HG03378 (cell line): ENCODE data around the gene MNX1.

Experiments used
- ATAC-seq: cut with Tn5 transposase; IDR thresholded peaks from one replicate; pipeline ENCODE4 v1.9.1; 2021; ENCODE audit warnings: mild to moderate bottlenecking, moderate library complexity; ENCODE audit not compliant: unreplicated experiment

MNX1 gene

DNA sequence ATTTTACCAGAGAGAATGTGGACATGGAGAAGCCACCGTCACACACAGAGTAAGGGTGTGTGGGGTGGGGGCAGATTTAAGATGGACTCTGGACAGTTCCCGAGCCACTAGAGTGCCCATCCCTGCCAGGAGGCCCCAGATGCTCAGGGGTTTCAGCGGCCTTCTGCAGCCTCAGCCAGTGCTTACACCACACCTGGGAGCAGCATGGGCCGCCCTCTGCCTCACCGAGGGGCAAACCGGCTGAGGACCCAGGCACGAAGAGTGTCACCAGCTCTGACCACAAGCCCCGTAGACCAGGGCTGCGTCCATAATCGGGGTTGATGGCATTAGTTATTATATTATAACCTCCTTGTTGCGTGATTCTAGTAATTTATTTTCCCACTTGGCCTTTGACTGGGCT, 6.7 kb upstream of the MNX1 start:
- ATAC-seq, result no peak

DNA sequence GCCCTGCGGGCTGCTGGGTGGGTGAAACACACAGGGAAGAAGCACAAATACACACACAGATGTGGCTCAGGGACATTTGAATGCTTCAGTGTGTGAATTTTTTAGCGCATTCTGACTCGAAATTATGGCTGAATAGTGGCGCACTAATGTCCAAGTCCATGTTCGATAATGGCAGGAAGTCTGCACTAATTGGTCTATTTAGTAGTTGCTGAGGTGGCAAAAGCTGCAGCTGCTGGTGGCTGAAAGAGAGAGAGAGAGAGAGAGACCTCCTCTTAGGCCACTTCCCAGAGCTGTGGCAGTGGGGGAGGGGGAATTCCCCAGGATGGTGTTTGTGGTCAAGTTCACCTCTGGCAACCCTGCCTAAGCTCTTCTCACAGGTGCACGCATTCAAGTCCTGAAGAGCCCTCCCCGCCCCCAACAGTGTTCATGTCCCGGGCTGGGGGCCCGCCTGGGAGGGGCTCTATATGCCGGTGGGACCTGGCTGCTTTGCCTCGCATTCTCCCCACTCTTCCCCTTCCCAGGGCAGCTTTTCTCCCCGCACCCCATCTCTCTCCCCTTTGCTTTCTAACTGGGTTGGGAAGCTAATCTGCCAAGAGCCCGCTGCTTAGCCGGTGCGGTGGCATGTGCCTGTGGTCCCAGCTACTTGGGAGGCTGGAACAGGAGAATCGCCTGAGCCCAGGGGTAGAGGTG, 6.0 kb upstream of the MNX1 start:
- ATAC-seq, result peak; percentile 75

DNA sequence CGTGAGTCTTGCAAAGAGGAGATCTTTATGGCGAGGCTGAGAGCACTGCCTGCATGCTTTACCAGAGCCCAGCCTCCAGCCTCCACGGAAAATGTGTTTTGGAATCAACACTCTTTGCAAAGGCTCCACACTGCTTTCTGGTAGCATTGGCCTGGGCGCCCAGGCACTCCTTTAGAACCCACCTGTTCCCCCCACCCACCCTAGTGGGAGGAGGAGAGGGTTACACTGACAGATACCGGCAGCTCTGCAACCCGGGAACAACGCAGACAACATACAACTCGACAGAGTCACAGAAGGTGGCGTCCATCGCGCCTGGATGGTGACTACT, 5.5 kb upstream of the MNX1 start:
- no peak for ATAC-seq

DNA sequence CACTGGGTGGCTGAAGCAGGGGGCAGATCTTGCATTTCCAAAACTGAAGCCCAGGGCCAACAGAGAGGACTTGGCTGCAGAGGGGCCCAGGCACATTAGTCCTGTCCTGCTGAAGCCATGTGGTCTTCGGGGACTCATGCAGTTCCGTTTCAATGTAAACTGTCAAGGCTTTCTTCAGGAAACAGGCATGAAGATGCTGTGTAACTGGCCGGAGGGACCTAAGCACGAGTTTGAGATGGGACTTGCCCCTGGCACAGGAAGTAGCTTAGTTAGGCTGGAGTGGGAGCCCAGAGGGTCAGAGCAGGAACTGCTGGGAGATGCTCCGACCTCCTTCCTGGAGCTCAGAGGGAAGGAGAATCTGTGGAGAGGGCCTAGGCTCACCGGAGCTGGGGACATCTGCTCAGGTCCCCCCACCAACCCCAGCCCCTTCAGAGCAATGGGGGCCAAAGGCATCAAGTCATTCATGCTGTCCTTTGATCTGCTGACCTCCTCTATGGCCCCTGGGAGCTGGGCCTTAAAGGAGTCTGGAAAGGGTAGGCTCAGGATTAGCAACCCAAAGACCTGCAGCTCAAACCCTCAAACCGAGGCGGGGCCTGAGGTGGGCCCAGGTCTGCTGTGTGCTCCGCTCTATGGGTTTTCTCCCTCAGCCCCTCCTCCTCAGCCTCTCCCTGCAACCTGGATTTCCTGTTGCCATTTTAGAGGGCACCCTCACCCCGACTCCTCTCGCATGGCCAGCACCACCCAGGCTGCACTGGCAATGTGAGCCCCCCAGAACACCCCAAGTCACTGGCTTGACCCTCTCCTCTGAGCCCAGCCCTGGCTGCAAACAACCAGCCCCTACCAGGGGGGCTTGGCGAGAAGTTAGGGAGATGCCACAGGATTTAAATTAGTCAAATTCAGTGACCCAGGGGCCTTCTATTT, 4.4 kb upstream of the MNX1 start:
- no peak for ATAC-seq

DNA sequence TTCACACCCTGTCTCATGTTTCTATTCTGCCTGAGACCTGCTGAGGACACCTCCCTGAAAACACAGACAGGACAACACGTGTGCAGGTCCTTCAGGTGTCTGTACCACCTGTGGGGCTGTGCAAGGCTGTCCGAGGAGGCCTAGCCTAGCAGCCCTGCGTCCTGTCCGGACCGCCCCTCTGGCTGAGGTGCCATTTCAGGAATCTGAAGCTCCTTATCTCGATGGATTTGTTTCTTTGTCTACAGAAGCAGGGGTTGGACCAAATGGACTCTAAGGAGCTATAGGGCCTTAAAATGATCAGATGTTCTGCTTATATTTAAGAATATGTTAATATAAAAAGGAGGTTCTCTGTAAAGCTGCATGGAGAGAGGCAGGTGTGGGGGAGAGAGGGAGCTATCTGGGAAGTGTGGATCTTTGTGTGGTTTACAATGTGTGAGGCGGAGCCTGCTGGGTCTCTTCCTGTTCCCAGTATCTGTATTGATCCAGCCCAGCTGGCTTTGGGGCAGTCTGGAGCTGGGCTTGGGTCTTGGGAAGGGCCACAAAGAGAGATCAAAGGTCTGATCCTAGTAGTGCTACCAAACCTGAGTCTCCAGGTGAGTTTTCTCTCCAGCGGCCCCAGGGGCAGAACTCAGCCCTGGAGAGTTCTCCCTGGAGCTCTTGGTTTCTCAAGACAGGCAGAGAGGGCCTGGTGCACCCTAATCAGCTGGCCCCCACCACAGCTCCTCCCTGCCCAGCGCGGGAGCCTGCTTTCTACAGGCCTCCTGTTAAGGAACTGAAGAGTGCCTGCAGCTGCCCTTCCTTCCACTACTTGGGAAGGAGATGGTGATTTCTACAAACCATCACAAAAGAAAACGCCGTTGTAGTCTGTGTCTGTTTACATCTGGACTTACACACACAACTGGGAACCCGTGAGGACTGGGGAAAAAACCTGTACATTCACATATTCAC, 3.4 kb upstream of the MNX1 start:
- no peak for ATAC-seq

DNA sequence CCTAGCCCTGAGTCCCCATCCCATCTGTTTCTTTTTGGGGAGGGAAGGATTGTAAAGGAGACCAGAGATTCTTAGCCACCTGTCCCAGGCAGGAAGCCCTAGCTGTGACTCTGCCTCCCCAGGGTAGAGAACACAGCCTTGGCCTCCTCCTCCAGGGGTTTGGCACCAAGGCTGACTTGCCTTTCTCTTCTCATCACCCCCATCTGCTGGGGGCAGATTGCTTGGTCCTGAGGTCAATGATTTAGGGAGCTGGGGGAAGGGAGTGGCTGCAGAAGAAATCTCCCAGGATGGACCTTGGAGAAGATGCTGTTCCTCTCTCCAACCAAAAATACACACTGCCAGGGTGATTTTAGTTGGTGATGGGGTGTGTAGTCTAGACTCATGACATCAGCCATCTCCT, 2.6 kb upstream of the MNX1 start:
- no peak for ATAC-seq

DNA sequence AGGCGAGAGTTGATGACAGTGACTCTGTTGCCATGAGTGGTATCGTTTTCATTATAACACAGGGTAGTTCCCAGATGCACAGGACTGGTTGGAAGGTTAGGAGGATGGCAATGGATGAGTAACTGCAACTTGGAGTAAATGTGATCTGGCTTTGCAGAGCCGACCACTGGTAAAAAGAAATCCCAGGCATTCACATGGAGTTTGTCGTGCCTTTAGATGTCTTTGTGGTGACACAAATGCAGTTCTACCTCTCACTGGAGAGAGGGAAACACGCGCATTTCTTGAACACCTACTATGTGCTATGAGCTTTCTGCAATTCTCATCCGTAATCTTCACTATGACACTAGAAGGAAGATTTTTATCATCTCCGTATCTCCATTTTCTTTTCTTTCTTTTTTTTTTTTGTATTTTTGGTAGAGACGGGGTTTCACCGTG, 1.7 kb upstream of the MNX1 start:
- ATAC-seq, result no peak

DNA sequence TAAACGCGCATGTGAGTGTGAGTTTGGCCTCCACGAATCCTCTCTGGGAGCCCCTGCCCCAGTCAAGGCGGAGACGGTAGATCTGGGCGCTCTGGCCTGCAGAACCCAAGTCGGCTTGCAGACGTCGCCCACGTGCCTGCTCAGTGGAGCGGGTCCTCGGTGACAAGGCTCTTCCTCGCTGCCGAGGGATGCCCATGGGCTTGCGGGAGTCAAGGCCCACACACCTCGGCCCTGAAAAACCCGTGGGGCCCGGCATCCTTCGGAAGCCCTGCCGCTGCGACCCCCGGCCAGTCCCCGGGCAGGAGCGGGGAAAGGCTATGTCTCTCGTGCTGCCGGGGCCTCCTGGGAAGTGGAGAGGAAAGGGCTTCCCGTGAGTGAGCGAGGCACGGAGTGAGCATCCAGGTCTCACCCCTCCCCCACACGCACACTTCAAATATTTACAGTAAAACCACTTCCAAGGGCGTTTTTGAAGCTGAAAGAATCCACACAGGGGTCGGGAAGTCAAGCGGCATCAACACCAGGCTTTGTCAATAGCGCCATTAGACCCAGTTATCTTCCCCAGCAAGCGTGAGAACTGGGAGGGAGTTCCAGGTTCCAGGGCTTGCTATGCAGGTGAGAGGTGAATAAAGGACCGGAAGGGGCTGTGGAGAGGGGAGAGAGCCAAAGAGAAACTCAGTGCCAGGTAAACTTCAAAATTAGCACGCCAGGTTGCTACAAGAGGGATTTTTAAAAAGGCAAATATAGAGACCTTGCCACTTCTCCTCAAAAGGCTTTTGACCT, 1.1 kb upstream of the MNX1 start:
- no peak for ATAC-seq

DNA sequence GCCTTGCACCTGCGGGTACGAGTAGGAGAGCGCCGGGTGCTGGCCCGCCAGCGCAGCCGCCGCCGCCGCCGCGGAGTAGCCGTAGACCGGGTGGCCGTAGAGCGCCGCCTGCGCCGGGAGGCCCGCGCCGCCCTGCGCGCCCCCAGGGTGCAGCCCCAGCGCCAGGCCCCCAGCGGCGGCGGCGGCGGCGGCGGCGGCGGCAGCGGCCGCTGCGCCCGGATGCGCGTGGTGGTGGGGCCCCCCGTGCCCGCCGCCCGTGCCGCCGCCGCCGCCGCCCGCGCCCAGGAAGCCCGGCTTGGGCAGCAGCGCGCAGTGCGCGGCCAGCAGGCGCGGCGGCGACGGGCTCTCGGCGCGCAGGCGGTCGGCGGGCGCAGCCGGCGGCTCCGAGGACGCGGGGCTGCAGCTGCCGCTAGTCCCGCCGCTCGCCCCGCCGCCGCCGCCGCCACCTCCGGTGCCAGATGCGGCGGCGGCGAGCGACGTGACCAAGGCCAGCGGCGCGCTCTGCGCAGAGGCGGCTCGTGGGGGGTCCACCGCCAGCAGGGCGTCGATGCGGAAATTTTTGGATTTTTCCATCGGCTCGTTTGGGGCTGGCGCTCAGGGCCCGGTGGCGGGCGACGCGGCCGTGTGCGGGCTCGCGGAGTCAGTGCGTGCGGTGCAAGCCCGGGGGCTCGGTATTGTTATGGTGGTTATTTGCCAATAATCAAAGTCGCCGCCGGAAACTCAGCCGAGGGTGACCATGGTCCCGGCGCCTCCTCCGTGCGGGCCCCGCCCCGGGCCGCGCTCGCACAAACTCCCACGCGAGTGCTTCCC, 480 bp downstream of the MNX1 start:
- ATAC-seq, result peak; percentile 29

DNA sequence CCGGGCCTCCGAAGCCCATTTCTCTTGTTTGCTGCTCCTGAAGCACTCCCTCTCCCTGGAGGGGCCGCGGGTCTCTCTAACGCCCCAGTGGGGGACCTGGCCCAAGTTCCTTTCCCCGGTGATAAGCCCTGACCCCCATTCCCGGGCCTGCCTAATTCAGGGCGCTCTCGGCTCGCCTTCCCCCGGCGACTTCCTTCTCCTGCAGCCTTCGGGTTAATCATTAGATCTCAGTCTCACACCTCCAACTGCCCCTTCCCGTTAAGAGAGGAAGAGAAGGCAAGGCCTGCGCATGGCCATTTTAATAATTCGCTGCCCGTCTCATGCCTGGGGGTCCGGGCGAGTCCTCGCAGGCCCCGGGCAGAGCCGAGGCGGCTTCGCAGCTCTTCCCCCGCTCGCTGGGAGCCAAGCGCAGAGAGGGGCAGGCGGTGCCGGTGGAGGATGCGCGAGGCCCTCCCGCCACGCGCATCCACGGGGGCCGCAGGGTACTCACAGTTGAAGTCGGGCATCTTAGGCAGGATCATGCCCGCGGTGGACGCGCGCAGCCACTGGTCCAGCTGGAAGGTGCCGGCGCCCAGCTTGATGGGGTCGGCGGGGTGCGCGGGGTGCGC, 1.2 kb downstream of the MNX1 start:
- peak; percentile 39 for ATAC-seq

DNA sequence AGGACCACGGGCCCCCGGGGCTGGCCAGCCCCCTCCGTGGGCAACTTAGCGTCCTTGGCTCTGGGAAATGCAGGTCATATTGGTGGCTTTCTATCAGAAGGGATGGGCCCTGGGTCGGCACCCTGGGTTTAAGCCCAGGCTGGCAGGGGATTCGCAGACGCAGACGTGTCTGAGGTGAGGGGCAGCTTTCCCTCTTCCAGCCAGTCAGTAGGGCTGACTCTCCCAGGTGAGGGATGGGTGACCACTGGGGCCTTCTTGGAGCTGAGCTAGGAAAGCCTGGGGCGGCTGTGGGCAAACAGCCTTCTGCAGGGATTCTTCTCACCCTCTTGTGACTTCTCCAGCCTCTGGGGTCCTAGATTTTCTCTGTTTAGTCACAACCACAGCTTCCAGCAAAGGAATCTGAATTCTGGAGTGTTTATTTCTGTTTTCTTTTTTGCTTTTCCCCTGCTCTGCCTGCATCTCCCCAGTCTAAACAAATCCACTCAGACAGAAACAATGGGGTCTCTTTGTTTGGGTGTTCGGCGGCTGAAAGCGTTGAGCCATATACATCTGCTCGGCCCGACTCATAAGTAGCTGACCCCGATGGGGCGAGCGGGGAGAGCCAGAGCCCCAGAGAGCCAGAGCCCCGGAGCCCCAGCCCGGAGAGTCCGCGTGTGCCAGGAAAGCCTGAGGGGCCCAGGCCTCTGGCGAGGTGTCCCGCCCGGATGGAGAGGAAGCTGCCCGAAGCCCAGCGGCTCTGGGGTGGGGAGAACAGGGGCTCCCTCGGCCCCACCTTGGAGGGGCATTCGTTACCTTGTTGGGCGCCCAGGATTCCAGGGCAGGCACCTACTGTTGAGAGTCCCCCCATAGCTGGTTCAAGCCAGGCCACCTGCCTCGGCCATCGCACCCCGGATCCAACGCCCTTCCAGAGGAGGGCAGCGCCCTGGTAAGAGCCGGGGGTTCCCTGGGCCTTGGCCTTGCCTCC, 2.0 kb downstream of the MNX1 start:
- ATAC-seq, result peak; percentile 6

DNA sequence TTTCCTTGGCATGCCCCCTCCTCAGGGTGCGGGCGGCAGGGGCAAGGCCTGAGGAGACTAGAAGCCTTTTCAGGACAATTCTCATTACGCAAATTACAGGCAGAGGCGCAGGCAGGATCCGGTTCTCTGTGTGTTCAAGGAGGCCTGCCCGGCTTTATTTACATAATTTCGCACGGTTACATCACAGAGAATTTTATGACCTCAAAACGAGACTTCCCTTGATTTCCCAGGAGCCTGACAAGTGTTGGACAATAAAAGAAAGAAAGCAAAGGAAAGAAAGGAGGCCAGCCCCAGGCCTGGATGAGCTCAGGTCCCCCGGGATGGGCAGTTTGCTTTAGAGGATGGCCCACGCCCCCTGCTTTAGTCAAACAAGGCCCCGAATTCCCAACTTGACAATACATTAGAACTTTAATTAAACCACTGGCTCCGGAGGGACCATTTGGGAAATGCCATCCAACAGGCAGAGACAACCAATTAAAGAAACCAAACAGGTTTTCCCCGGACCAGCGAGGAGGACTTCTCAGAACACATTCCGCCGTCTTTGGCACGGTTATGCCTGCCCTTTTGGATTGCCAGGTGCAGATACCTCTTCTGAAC, 2.9 kb downstream of the MNX1 start:
- ATAC-seq, result no peak

DNA sequence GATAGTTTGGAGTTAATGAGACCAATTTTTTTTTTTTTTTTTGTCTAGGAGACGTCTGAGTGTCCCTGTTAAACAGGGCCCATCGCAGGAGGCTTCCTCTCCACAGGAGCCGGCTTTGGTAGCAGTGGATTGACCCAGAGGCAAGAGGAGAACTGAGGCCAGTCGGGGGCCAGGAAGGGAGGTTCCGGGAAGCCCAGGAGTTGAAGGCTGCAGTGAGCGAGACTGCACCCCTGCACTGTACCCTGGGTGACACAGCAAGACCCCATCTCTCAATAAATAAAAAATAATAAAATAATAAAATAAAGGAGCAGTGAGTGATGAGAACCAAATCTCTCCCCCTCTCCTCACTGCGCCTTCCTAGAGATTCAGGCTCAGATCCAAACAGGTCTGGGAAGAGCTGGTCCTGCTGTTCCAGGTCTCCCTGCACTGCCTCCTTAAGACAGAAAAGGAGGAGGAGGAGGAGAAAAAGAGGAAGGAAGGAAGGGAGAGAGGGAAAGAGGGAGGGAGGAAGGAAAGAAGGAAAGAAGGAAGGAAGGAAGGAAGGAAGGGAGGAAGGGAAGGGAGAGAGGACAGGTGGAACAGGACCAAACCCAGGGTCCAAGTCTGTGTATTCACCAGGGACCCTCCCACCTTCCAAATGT, 3.5 kb downstream of the MNX1 start:
- no peak for ATAC-seq

DNA sequence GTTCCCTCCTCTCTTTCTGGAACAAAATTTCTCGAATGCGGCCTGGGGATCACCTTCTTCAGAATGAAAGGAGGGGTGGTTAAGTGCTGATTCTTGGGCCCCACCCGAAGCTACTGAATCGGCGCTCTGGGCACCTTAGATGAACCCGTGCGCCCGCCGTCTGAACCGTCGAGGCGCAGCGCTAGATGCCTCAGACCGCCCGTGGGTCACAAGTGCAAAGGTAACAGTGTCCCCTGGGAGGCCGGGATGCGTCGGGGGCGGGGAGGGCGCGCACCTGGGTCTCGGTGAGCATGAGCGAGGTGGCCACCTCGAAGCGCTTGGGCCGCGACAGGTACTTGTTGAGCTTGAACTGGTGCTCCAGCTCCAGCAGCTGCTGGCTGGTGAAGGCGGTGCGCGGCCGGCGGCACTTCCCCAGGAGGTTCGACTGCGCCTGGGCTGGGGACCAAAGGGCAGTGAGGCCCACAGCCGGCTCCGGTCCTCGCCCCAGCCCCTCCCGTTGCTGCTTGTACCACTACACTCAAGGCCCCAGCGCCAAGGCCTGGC, 4.2 kb downstream of the MNX1 start:
- ATAC-seq, result no peak

DNA sequence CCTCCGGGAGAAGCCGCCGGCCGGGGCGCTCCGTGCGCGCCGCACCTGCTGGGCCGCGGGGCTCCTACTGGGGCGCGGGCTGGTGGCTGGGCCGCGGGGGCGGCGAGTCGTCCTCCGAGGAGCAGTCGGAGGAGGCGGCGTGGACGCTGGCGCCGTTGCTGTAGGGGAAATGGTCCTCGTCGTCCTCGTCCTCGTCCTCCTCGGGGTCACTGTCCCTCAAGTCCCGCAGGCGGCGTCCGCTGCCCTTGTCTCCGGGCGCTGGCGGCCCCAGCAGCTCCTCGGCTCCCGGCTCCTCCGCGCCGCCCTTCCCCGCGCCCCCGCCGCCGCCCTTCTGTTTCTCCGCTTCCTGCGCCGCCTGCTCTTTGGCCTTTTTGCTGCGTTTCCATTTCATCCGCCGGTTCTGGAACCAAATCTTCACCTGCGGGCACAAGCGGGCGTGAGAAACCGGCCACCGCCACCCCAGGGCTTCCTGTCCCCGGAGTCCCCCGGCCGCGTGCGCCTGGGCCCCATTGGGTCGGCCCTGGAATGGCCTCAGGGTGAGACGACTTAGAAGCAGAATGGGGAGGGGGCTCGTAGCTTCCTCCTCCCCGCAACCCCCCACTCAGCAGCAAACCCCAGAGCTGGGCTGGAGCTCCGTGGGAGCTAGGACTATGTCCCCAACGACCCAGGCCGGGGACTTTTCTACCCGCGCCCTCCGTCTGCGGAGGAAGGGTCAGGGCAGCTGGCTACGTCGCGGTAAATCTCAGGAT, 4.8 kb downstream of the MNX1 start:
- no peak for ATAC-seq
